Activated T-helper 1 cell treated with anti-CD3 and anti-CD28 coated beads, Interleukin-12 subunit alpha, Interleukin-12 subunit beta, Interleukin-2, Interleukin-4 antibody, amounts not matched to agents 30 ng/mL and 10 ng/mL and 1 ng/mL, durations not matched to agents 14 hours and 24 hours and 36 hours (primary cell): ENCODE measurements around the gene B4GALT1. TPM values are rescaled to one million over a fixed set of nuclear protein-coding genes. Genes with fewer than 3 reads are reported as not detected.

Source experiments
- DNase-seq: peaks from one replicate; pipeline ENCODE4 v3.0.0; 2021; ENCODE audit warnings: low spot score
- H3K27ac Mint-ChIP-seq: one replicate; pipeline ENCODE4 v1.8.0; 2021; ENCODE audit warnings: mild to moderate bottlenecking, mixed read lengths
- H3K27me3 Mint-ChIP-seq: one replicate; pipeline ENCODE4 v1.8.0; 2022; ENCODE audit warnings: mild to moderate bottlenecking, moderate library complexity, mixed read lengths; ENCODE audit not compliant: insufficient read depth
- H3K36me3 Mint-ChIP-seq: one replicate; pipeline ENCODE4 v1.8.0; 2021; ENCODE audit warnings: low read depth, mixed read lengths
- H3K4me1 Mint-ChIP-seq: one replicate; pipeline ENCODE4 v1.8.0; 2021; ENCODE audit warnings: low read depth, mixed read lengths
- H3K4me3 Mint-ChIP-seq: one replicate; pipeline ENCODE4 v1.8.0; 2021; ENCODE audit warnings: mild to moderate bottlenecking, moderate library complexity, mixed read lengths
- H3K9me3 Mint-ChIP-seq: one replicate; pipeline ENCODE4 v1.8.0; 2021; ENCODE audit warnings: mixed read lengths
- intact Hi-C: fragments of 100-400 bp; cut with micrococcal nuclease; formaldehyde crosslinking; loops from one replicate; pipeline ENCODE4 v1.15.1; 2024
- total RNA-seq: library from RNA; stranded (reverse); gene quantifications from 2 replicates; pipeline ENCODE4 v1.2.3, GENCODE V29; 2022

B4GALT1 gene, protein sequence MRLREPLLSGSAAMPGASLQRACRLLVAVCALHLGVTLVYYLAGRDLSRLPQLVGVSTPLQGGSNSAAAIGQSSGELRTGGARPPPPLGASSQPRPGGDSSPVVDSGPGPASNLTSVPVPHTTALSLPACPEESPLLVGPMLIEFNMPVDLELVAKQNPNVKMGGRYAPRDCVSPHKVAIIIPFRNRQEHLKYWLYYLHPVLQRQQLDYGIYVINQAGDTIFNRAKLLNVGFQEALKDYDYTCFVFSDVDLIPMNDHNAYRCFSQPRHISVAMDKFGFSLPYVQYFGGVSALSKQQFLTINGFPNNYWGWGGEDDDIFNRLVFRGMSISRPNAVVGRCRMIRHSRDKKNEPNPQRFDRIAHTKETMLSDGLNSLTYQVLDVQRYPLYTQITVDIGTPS
- 64.4 and 66.5 TPM in 2 replicates for total RNA-seq

DNA sequence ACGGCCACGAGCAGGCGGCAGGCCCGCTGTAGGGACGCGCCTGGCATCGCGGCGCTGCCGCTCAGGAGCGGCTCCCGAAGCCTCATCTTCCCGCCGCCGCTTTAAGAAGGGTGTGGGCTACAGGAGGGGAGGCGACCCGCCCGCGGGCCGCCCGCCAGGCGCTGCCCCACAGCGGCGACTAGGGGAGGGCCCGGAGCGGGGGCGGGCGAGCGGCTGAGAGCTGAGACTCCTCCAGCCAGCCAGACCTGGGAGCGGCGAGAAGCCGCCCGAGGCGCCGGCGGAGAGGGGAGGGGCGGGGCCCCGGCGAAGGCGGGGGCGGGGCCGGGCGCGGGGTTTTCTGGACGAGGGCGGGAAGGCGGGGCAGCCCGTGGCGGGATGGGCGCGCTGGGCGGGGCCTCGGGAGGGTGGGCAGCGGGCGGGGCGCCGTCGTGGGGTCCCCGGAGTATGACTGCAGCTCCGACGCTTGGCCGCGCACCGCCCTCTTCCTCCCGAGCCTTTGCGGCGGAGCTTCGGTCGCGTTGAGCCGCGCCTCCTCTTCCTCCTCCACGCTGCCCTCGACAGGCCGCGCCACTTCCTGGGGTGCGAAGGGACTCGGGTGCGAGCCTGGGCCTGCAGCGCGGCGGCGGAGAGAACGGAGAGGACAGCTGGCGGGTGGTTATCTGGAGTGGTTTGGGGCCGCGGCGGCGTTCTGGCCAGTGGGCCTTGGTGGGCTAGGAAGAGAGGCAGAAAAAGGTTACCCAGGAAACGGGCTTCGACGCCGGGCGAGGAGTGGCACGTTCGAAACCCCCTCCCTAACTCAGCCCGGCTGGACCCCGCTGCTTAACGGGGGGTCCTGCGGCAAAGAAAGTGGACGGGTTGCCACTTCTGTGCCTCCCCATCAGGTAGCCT is at the start of gene B4GALT1:
TSS of gene B4GALT1 (minus strand) at position 253 of the 888 bp plus-strand sequence. CDS start at position 86, 167 bp downstream.
- peaks cover 71% of the 10 kb centered on the region for H3K4me1 Mint-ChIP-seq
- H3K27ac Mint-ChIP-seq: peak within 1 kb of the TSS; percentile 98
- peak; percentile 91 for DNase-seq
- H3K27me3 Mint-ChIP-seq: no peaks in the 10 kb centered on the region
- H3K36me3 Mint-ChIP-seq: peaks cover 20% of the 10 kb centered on the region
- H3K4me3 Mint-ChIP-seq: peak within 1 kb of the TSS; percentile 96
- H3K9me3 Mint-ChIP-seq: no peaks in the 10 kb centered on the region
- intact Hi-C loops: loop anchor here (1.0 to 5.0 kb wide), 15 partner anchors 8 to 1820 kb away; partner anchors contain the start of genes APTX, AQP3, BAG1 and DNAJA1

DNA sequence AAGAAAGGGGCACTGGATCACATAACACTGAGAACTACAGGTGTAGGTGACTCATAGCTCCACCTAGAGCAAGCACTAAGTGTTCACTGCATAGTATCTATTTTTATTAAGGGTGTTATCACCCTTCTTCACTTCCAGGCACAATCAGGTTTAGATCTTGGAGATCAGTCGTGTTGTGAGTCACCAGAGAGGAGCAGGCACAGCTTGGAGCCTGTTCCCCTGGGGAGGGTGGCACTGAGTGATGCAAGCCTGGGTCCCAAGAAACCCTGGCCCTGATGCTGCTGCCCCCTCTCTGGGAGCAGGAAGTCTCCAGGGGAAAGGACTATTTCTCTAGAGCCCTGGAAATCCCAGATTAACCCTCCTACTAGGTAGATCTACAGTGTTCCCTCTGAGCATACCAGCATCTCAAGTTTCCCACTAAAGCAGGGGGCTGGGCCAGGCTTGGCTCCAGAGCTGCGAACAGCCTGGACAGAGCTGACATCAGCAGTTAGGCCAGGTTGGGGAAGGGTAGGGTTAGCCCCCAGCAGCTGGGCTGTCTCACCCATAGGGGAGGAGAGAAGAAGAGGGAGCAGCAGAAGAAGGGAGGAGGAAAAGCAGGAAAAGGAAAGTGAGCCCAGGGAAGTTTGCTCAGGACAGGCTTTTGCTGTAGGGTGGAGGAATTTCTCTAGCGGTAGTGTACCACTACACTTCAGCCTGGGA is 44.7 kb upstream of the B4GALT1 start:
- intact Hi-C loops: no loop called here
- no peak overlapping the region for H3K27ac Mint-ChIP-seq
- DNase-seq: no peak
- H3K27me3 Mint-ChIP-seq: peaks cover 19% of the 10 kb centered on the region
- no peaks in the 10 kb centered on the region for H3K9me3 Mint-ChIP-seq
- H3K4me3 Mint-ChIP-seq: no peak overlapping the region
- H3K36me3 Mint-ChIP-seq: no peaks in the 10 kb centered on the region
- peaks cover 9% of the 10 kb centered on the region for H3K4me1 Mint-ChIP-seq

- Mint-ChIP-seq H3K36me3 (no peaks in the 10 kb centered on the region), H3K4me3 (no peak overlapping the region), H3K9me3 (no peaks in the 10 kb centered on the region), H3K27me3 (peaks cover 15% of the 10 kb centered on the region), H3K27ac (no peak overlapping the region), H3K4me1 (peaks cover 9% of the 10 kb centered on the region)
- no peak for DNase-seq
- intact Hi-C loops: no loop called here
These were observed 43.0 kb upstream of the B4GALT1 start for GRCh38 chr9:33210006-33210715.

DNA sequence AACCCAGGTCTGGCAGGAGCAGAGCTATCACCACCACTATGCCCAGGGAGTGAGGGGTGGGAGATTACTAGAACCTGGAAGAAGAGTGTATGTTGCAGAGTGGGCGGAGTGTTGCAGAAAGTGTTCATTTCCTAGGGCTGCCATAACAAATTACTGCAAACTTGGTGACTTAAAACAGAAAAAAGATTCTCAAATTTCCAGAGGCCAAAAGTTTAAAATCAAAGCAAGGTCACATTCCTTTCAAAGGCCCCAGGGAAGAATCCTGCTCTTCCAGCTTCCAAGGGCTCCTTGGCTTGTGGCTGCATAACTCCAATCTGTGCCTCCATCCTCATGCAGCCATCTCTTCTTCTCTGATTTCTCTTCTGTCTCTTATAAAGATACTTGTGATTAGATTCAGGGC is 42.3 kb upstream of the B4GALT1 start:
- peaks cover 9% of the 10 kb centered on the region for H3K4me1 Mint-ChIP-seq
- no peaks in the 10 kb centered on the region for H3K36me3 Mint-ChIP-seq
- no peaks in the 10 kb centered on the region for H3K9me3 Mint-ChIP-seq
- no peak overlapping the region for H3K27ac Mint-ChIP-seq
- intact Hi-C loops: loop anchor here (10.0 kb wide), 1 partner anchor 65 kb away; no protein-coding TSS in a partner anchor
- H3K4me3 Mint-ChIP-seq: no peak overlapping the region
- peaks cover 10% of the 10 kb centered on the region for H3K27me3 Mint-ChIP-seq
- no peak for DNase-seq

DNA sequence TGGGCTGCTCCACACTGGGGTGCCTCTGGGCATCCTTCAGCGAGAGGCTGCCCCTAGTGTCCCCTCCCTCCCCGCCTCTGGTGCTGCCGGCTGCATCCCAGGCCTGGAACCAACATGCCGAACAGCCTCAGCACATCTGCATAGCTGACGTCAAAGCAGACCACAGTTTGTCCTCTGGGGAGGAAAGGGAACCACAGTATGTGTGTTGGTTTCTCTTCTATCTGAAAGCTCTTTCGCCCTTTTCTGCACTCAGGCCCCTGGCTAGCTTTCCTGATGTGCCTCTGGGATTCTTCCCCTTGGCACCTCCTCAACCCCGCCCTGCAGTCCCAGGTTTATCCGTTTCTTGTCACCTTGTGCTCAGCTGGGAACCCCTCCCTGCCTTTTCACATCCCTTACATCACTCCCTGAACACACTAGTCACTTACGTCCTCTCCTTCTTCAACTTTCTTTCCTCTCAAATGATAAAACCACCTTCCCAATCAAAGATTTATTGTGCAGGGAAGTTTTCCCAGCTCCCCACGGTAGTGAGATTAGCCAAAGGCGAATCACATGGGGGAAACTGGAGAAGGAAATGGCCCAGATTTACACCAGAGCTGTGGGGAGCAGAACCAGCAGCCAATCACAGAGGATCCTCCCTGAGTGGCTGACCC is 35.5 kb upstream of the B4GALT1 start:
- H3K27ac Mint-ChIP-seq: peak overlapping the region; percentile 38
- no peaks in the 10 kb centered on the region for H3K9me3 Mint-ChIP-seq
- H3K4me1 Mint-ChIP-seq: peaks cover 14% of the 10 kb centered on the region
- no peaks in the 10 kb centered on the region for H3K36me3 Mint-ChIP-seq
- no peak overlapping the region for H3K4me3 Mint-ChIP-seq
- DNase-seq: peak; percentile 49
- H3K27me3 Mint-ChIP-seq: peaks cover 6% of the 10 kb centered on the region
- intact Hi-C loops: loop anchor here (2.0 to 10.0 kb wide), 2 partner anchors 22 to 58 kb away; no protein-coding TSS in a partner anchor

DNA sequence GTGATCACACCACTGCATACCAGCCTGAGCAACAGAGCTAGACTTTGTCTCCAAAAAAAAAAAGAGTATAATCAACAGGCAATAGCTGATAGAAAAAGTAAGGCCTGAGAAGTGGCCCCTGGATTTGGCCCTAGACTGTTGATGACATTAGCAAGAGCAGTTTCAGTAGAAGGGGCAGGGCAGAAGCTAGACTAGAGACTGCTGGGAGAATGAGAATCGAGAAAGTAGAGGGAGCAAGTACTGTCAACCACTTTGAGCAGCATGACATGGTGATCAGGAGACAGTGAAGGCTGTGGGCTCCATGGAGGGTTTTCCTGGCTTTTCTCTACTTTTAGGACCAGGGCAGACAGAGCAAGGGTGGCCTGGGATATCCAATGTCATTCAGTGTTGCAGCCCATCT is 34.9 kb upstream of the B4GALT1 start:
- Mint-ChIP-seq H3K4me3 (peak overlapping the region; percentile 42), H3K4me1 (peaks cover 14% of the 10 kb centered on the region), H3K9me3 (no peaks in the 10 kb centered on the region), H3K36me3 (no peaks in the 10 kb centered on the region), H3K27ac (peak overlapping the region; percentile 38), H3K27me3 (peaks cover 6% of the 10 kb centered on the region)
- intact Hi-C loops: loop anchor here (2.0 to 10.0 kb wide), 2 partner anchors 23 to 57 kb away; no protein-coding TSS in a partner anchor
- no peak for DNase-seq

DNA sequence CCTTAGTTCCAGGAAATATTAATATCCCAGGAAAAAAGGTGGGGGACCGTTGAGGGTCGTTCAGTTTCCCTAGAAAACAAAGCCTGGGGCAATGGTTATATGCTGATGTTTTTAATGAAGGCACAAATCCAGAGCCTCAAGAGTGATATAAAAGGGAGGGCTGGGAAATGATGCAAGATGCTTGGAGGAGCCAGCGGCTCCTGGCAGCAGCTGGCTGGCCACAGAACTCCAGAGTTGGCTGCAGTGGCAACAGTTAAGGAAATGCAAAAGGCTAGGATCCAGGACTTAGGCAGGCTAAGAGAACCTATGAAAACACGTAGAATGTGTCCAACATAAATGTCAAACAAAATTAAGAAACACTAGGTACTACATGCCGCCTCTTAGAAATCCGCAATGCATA is 31.0 kb upstream of the B4GALT1 start:
- no peaks in the 10 kb centered on the region for H3K36me3 Mint-ChIP-seq
- no peak overlapping the region for H3K4me3 Mint-ChIP-seq
- H3K27ac Mint-ChIP-seq: no peak overlapping the region
- DNase-seq: no peak
- H3K27me3 Mint-ChIP-seq: peaks cover 3% of the 10 kb centered on the region
- peaks cover 14% of the 10 kb centered on the region for H3K4me1 Mint-ChIP-seq
- intact Hi-C loops: no loop called here
- no peaks in the 10 kb centered on the region for H3K9me3 Mint-ChIP-seq

DNA sequence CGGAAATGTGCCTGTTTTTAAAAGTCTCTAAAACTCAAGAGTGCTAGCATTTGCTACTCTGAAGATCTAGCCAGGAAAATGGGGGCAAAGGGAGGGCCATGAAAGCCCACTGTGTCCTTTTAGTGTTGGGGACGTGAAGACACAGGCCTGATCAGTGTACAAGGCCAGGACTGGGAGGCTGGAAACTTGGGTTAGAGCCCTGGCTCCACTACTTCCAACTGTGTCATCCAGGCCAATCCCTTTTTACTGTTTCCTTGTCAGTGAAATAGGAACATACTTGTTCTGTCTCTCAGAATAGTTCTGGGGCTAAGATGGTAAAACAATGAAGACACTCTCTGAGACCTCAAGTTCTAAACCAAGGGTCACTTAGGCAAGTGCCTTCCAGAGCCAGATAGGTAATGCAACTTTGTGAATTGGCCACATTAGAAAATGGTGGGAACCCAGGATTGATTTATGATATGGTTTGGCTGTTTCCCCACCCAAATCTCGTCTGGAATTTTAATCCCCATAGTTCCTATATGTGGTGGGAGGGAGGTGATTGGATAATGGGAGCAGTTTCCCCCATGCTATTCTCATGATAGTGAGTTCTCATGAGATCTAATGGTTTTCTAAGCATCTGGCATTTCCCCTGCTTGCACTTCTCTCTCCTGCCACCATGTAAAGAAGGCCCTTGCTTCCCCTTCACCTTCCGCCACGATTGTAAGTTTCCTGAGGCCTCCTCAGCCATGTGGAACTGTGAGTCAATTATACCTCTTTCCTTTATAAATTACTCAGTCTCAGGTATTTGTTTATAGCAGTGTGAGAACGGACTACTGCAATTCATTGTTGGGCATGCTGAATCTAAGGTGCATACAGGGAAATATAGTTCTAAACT is 30.4 kb upstream of the B4GALT1 start:
- intact Hi-C loops: no loop called here
- no peak overlapping the region for H3K4me3 Mint-ChIP-seq

GRCh38 chr9:33196736-33197135 is 29.6 kb upstream of the B4GALT1 start:
- H3K4me3 Mint-ChIP-seq: no peak overlapping the region
- no peaks in the 10 kb centered on the region for H3K36me3 Mint-ChIP-seq
- H3K4me1 Mint-ChIP-seq: peaks cover under 1% of the 10 kb centered on the region
- no peak overlapping the region for H3K27ac Mint-ChIP-seq
- no peaks in the 10 kb centered on the region for H3K9me3 Mint-ChIP-seq
- intact Hi-C loops: no loop called here
- peaks cover 2% of the 10 kb centered on the region for H3K27me3 Mint-ChIP-seq
- DNase-seq: no peak

More for the DNA sequence above, 30.4 kb upstream of the B4GALT1 start:
- no peak for DNase-seq
- Mint-ChIP-seq H3K36me3 (no peaks in the 10 kb centered on the region), H3K27ac (no peak overlapping the region), H3K4me1 (peaks cover 8% of the 10 kb centered on the region), H3K9me3 (no peaks in the 10 kb centered on the region), H3K27me3 (peaks cover 2% of the 10 kb centered on the region)

- Mint-ChIP-seq H3K4me1 (no peaks in the 10 kb centered on the region), H3K36me3 (no peaks in the 10 kb centered on the region), H3K27ac (no peak overlapping the region), H3K4me3 (no peak overlapping the region), H3K9me3 (no peaks in the 10 kb centered on the region), H3K27me3 (peaks cover 4% of the 10 kb centered on the region)
- intact Hi-C loops: no loop called here
- no peak for DNase-seq
These were observed 26.7 kb upstream of the B4GALT1 start for GRCh38 chr9:33193818-33194217.
